ENCODE measurements around the gene GALNT18.

Gene GALNT18

DNA sequence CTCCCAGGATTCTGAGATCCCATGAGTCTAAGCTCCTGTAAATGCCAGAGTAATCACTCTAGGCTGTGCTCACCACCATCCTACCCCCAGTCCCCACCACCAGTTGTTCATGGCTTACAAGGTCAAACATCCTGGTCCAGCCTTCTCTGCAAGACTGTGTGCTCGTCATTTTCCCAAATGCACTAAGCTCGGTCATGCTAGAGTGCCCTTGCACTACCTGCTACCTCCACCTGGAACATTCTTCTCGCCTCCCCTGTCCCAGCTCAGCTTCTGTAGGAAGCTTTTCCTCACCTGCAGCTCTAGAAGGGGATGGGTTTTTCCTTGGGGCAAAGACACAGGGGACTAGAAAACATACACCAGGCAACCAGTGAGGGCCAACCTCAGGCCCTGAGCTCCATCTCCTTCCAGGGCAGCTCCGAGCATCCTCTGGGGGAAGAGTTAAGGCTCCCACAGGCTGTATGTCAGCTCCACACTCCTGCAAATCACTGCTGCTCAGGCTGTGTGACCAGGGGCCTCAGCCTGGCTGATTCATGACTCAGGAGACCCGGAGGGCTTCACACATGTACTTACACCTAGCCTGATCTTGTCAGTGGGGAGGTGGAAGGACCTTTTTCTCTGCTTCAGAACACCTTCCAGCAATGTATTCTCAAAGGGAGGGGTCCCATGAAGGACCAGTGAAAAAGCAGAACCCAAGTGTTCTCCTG is 231.6 kb downstream of the GALNT18 start:
- no peaks in the 10 kb centered on the region for H3K79me1 ChIP-seq (ENCODE audit: low read depth, low read length)
- H2AK5ac ChIP-seq (ENCODE audit: low read depth, low read length): no peak overlapping the region
- DNase-seq (ENCODE audit: low spot score): no peak
- no peak overlapping the region for H3K18ac ChIP-seq (ENCODE audit: low read length)
- H3K4ac ChIP-seq (ENCODE audit: low read length): no peak overlapping the region
- no peak overlapping the region for H4K91ac ChIP-seq (ENCODE audit: low read depth, low read length, poor library complexity)
- peaks cover 0 to 3% of the 10 kb centered on the region in 2 donors for H3K4me1 ChIP-seq (ENCODE audit: control insufficient read depth in 2 of 2, insufficient read depth in 1 of 2, low read depth in 1 of 2, low read length in 2 of 2)
- H2BK15ac ChIP-seq (ENCODE audit: low read length): no peak overlapping the region
- H2BK120ac ChIP-seq (ENCODE audit: low read depth, low read length): no peak overlapping the region
- no peak overlapping the region for H3K27ac ChIP-seq (replicated peaks; ENCODE audit: low read length)
- no peak overlapping the region for H3K9ac ChIP-seq (ENCODE audit: low read depth, low read length, poor library complexity)
- no CpG with 5 or more reads among the region's 5 CpGs for WGBS, 2 donors (ENCODE audit: extremely low coverage in 2 of 2, insufficient read length in 2 of 2, insufficient replicate concordance in 1 of 2)
- no peak overlapping the region for H3K4me2 ChIP-seq (ENCODE audit: insufficient read depth, low read length, poor library complexity, severe bottlenecking)
- no peaks in the 10 kb centered on the region for H3K36me3 ChIP-seq (replicated peaks in 1 of 2; ENCODE audit: control insufficient read depth in 2 of 2, insufficient read depth in 2 of 2, low read length in 2 of 2)
- no peaks in the 10 kb centered on the region for H3K27me3 ChIP-seq (ENCODE audit: control insufficient read depth in 3 of 3, insufficient read depth in 3 of 3, low read depth in 1 of 3, low read length in 3 of 3)
- H3K23ac ChIP-seq (ENCODE audit: low read depth, low read length, poor library complexity): no peak overlapping the region
- H4K8ac ChIP-seq (ENCODE audit: low read depth, low read length): no peak overlapping the region
- no peak overlapping the region for H2BK12ac ChIP-seq (ENCODE audit: low read length)
- no peak overlapping the region for H2AFZ ChIP-seq (ENCODE audit: low read length)
- H3K14ac ChIP-seq (ENCODE audit: low read length): no peak overlapping the region
- H3K9me3 ChIP-seq (replicated peaks in 1 of 2; ENCODE audit: control insufficient read depth in 2 of 2, insufficient read depth in 1 of 2, low read depth in 1 of 2, low read length in 2 of 2): no peaks in the 10 kb centered on the region
- no peak overlapping the region for H3K4me3 ChIP-seq (ENCODE audit: low read length in 2 of 2)
- no peak overlapping the region for H2BK5ac ChIP-seq (ENCODE audit: low read length)

DNA sequence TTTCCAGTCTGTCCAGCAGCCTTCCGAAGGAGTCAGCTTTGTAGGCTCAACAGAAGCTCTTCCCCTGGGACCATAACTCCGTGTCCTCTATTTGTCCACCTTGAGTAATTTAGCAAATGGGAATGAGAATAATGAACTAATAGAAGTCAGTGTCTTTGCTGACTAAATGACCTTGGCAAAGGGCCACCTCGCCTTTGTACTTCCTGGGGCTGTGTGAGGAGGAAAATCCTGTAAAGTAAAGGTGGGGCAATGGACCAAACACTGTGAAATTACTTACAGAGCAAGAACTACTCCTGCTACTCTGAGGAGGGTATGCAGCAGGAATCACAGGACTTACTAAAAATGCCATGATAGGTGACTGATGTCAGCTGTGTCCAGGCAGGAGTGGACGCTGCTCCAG is 232.6 kb downstream of the GALNT18 start:
- no peaks in the 10 kb centered on the region for H3K27me3 ChIP-seq (ENCODE audit: control insufficient read depth in 3 of 3, insufficient read depth in 3 of 3, low read depth in 1 of 3, low read length in 3 of 3)
- H3K79me1 ChIP-seq (ENCODE audit: low read depth, low read length): no peaks in the 10 kb centered on the region
- H3K4me3 ChIP-seq (ENCODE audit: low read length in 2 of 2): no peak overlapping the region
- peaks cover 0 to 3% of the 10 kb centered on the region in 2 donors for H3K4me1 ChIP-seq (ENCODE audit: control insufficient read depth in 2 of 2, insufficient read depth in 1 of 2, low read depth in 1 of 2, low read length in 2 of 2)
- no peak overlapping the region for H2BK5ac ChIP-seq (ENCODE audit: low read length)
- no peak overlapping the region for H4K8ac ChIP-seq (ENCODE audit: low read depth, low read length)
- no peak overlapping the region for H2BK12ac ChIP-seq (ENCODE audit: low read length)
- no peak overlapping the region for H2BK120ac ChIP-seq (ENCODE audit: low read depth, low read length)
- H3K9ac ChIP-seq (ENCODE audit: low read depth, low read length, poor library complexity): no peak overlapping the region
- WGBS, 2 donors (ENCODE audit: extremely low coverage in 2 of 2, insufficient read length in 2 of 2, insufficient replicate concordance in 1 of 2): no CpG with 5 or more reads among the region's 4 CpGs
- H3K9me3 ChIP-seq (replicated peaks in 1 of 2; ENCODE audit: control insufficient read depth in 2 of 2, insufficient read depth in 1 of 2, low read depth in 1 of 2, low read length in 2 of 2): no peaks in the 10 kb centered on the region
- H3K4ac ChIP-seq (ENCODE audit: low read length): no peak overlapping the region
- H3K36me3 ChIP-seq (replicated peaks in 1 of 2; ENCODE audit: control insufficient read depth in 2 of 2, insufficient read depth in 2 of 2, low read length in 2 of 2): no peaks in the 10 kb centered on the region
- H3K4me2 ChIP-seq (ENCODE audit: insufficient read depth, low read length, poor library complexity, severe bottlenecking): no peak overlapping the region
- no peak overlapping the region for H2AFZ ChIP-seq (ENCODE audit: low read length)
- no peak overlapping the region for H2BK15ac ChIP-seq (ENCODE audit: low read length)
- H3K23ac ChIP-seq (ENCODE audit: low read depth, low read length, poor library complexity): no peak overlapping the region
- H4K91ac ChIP-seq (ENCODE audit: low read depth, low read length, poor library complexity): no peak overlapping the region
- no peak overlapping the region for H3K27ac ChIP-seq (replicated peaks; ENCODE audit: low read length)
- H3K18ac ChIP-seq (ENCODE audit: low read length): no peak overlapping the region
- no peak for DNase-seq (ENCODE audit: low spot score)
- no peak overlapping the region for H2AK5ac ChIP-seq (ENCODE audit: low read depth, low read length)
- no peak overlapping the region for H3K14ac ChIP-seq (ENCODE audit: low read length)

DNA sequence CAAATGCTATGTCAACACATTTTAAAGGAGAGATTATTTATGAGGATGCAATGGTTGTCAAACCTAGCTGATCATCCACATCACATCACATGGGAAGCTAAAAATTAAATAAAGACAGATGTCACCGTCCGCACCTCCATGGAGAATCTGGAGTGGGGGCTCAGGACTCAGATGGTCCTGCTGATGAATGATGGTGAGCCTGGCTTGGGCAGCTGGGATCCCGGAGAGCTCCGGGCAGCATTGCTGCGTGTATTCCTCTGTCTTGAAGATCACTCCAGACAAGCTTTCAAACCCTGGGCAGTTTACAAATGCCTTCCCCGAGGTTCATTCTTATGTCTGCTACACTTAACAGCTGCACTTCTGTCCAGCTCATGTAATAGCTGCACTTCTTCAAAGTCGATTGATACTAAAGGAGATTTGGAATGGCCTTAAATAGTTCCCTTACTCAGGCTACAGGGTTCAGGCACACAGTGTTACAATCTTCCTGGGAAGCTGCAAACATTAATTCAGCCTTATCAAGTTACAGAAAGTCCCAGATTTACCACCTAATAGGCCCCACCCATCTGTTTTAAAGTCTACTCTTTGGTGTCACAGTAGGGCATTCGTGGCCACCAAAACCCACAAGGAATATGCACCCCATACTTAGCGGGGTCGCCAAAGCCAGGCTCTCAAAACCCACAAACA is 234.0 kb downstream of the GALNT18 start:
- Histone ChIP-seq H3K9me3 (replicated peaks in 1 of 2; ENCODE audit: control insufficient read depth in 2 of 2, insufficient read depth in 1 of 2, low read depth in 1 of 2, low read length in 2 of 2) (no peaks in the 10 kb centered on the region), H3K4me3 (ENCODE audit: low read length in 2 of 2) (no peak overlapping the region), H3K9ac (ENCODE audit: low read depth, low read length, poor library complexity) (no peak overlapping the region), H2AK5ac (ENCODE audit: low read depth, low read length) (no peak overlapping the region), H3K4ac (ENCODE audit: low read length) (no peak overlapping the region), H3K36me3 (replicated peaks in 1 of 2; ENCODE audit: control insufficient read depth in 2 of 2, insufficient read depth in 2 of 2, low read length in 2 of 2) (no peaks in the 10 kb centered on the region), H3K79me1 (ENCODE audit: low read depth, low read length) (no peaks in the 10 kb centered on the region), H2BK120ac (ENCODE audit: low read depth, low read length) (no peak overlapping the region), H4K91ac (ENCODE audit: low read depth, low read length, poor library complexity) (no peak overlapping the region), H3K27ac (replicated peaks; ENCODE audit: low read length) (no peak overlapping the region), H3K23ac (ENCODE audit: low read depth, low read length, poor library complexity) (no peak overlapping the region), H4K8ac (ENCODE audit: low read depth, low read length) (no peak overlapping the region), H2AFZ (ENCODE audit: low read length) (no peak overlapping the region), H3K4me2 (ENCODE audit: insufficient read depth, low read length, poor library complexity, severe bottlenecking) (no peak overlapping the region), H3K4me1 (ENCODE audit: control insufficient read depth in 2 of 2, insufficient read depth in 1 of 2, low read depth in 1 of 2, low read length in 2 of 2) (peaks cover 0 to 2% of the 10 kb centered on the region in 2 donors), H2BK12ac (ENCODE audit: low read length) (no peak overlapping the region), H3K18ac (ENCODE audit: low read length) (no peak overlapping the region), H2BK5ac (ENCODE audit: low read length) (no peak overlapping the region), H2BK15ac (ENCODE audit: low read length) (no peak overlapping the region), H3K14ac (ENCODE audit: low read length) (no peak overlapping the region), H3K27me3 (ENCODE audit: control insufficient read depth in 3 of 3, insufficient read depth in 3 of 3, low read depth in 1 of 3, low read length in 3 of 3) (no peaks in the 10 kb centered on the region)
- no CpG with 5 or more reads among the region's 10 CpGs for WGBS, 2 donors (ENCODE audit: extremely low coverage in 2 of 2, insufficient read length in 2 of 2, insufficient replicate concordance in 1 of 2)
- no peak for DNase-seq (ENCODE audit: low spot score)

DNA sequence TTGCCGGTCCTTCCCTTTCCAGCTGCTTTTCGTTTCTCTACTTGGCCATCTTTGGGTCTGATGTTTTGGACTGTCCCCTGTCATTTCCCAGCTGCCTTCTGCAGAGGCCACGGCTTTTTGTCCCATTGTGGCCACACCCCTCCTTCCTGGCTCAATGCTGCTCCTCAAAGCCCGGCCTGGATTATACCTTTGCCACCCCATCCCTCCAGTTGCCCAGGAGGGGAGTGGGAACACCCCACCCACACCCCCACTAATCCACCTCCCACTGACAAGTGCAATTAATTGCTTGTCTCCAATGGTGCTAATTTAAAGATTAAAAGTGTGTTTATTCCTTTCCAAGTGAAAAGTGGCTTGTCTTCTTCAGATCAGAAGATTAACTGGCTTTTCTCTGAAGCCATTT is 234.6 kb downstream of the GALNT18 start:
- no peak overlapping the region for H3K27ac ChIP-seq (replicated peaks; ENCODE audit: low read length)
- no peaks in the 10 kb centered on the region for H3K36me3 ChIP-seq (replicated peaks in 1 of 2; ENCODE audit: control insufficient read depth in 2 of 2, insufficient read depth in 2 of 2, low read length in 2 of 2)
- no peak overlapping the region for H2BK120ac ChIP-seq (ENCODE audit: low read depth, low read length)
- no peak overlapping the region for H3K18ac ChIP-seq (ENCODE audit: low read length)
- H2BK15ac ChIP-seq (ENCODE audit: low read length): no peak overlapping the region
- no peak overlapping the region for H3K9ac ChIP-seq (ENCODE audit: low read depth, low read length, poor library complexity)
- H2BK12ac ChIP-seq (ENCODE audit: low read length): no peak overlapping the region
- H3K9me3 ChIP-seq (replicated peaks in 1 of 2; ENCODE audit: control insufficient read depth in 2 of 2, insufficient read depth in 1 of 2, low read depth in 1 of 2, low read length in 2 of 2): no peaks in the 10 kb centered on the region
- H3K4ac ChIP-seq (ENCODE audit: low read length): no peak overlapping the region
- no peak overlapping the region for H4K91ac ChIP-seq (ENCODE audit: low read depth, low read length, poor library complexity)
- no peak for DNase-seq (ENCODE audit: low spot score)
- no peak overlapping the region for H3K4me2 ChIP-seq (ENCODE audit: insufficient read depth, low read length, poor library complexity, severe bottlenecking)
- H4K8ac ChIP-seq (ENCODE audit: low read depth, low read length): no peak overlapping the region
- no peak overlapping the region for H2AFZ ChIP-seq (ENCODE audit: low read length)
- H3K4me1 ChIP-seq (ENCODE audit: control insufficient read depth in 2 of 2, insufficient read depth in 1 of 2, low read depth in 1 of 2, low read length in 2 of 2): peaks cover 0 to 2% of the 10 kb centered on the region in 2 donors
- no CpG with 5 or more reads among the region's 4 CpGs for WGBS, 2 donors (ENCODE audit: extremely low coverage in 2 of 2, insufficient read length in 2 of 2, insufficient replicate concordance in 1 of 2)
- no peak overlapping the region for H3K14ac ChIP-seq (ENCODE audit: low read length)
- no peaks in the 10 kb centered on the region for H3K79me1 ChIP-seq (ENCODE audit: low read depth, low read length)
- no peak overlapping the region for H3K4me3 ChIP-seq (ENCODE audit: low read length in 2 of 2)
- H3K23ac ChIP-seq (ENCODE audit: low read depth, low read length, poor library complexity): no peak overlapping the region
- no peak overlapping the region for H2BK5ac ChIP-seq (ENCODE audit: low read length)
- no peaks in the 10 kb centered on the region for H3K27me3 ChIP-seq (ENCODE audit: control insufficient read depth in 3 of 3, insufficient read depth in 3 of 3, low read depth in 1 of 3, low read length in 3 of 3)
- H2AK5ac ChIP-seq (ENCODE audit: low read depth, low read length): no peak overlapping the region

Data from neuronal stem cell (in vitro differentiated cells).